Endothelial cell of coronary artery (primary cell): Measurements from ENCODE around the gene AGR2. TPM values are rescaled to one million over a fixed set of nuclear protein-coding genes. Genes with fewer than 3 reads are reported as not detected.

Experiments
- total RNA-seq: library from RNA; depleted of rRNA; stranded (reverse); fragments of >200 nt; gene quantifications from 2 replicates; pipeline ENCODE4 v1.2.3, GENCODE V29; 2014

AGR2 gene
- total RNA-seq = not detected in 2 replicates

GRCh38 chr7:16804674-16805439, at the start of gene AGR2:
Gene AGR2 (minus strand): TSS chr7:16804999. CDS start chr7:16801796, 3,203 bp downstream.

GRCh38 chr7:16753102-16753931, 51.5 kb downstream of the AGR2 start, which contains the start of gene TSPAN13:
Gene TSPAN13 (plus strand): TSS chr7:16753755. CDS start chr7:16753968, 213 bp downstream.

Other genes starting within 250 kb of the AGR2 start
- gene ANKMY2, start 159.2 kb downstream of the AGR2 start, total RNA-seq = 12.2 and 16.1 TPM in 2 replicates
- 79.4 and 97.0 TPM in 2 replicates for gene BZW2, start 158.8 kb downstream of the AGR2 start, total RNA-seq
- gene TSPAN13, start 51.2 kb downstream of the AGR2 start, total RNA-seq = 13.4 and 19.5 TPM in 2 replicates
- gene AGR3, start 77.0 kb upstream of the AGR2 start, total RNA-seq = not detected in 2 replicates